Ishikawa (cell line): Measurements from ENCODE around the gene TASP1.

Source experiments
- CEBPB ChIP-seq: IDR thresholded peaks from 2 replicates; pipeline ENCODE4 v1.6.1; 2012
- CREB1 ChIP-seq: IDR thresholded peaks from 2 replicates; pipeline ENCODE4 v1.6.1; 2012; ENCODE audit warnings: low read depth
- EGR1 ChIP-seq: IDR thresholded peaks from 2 replicates; pipeline ENCODE4 v1.6.1; 2012
- EP300 ChIP-seq: IDR thresholded peaks from 2 replicates; pipeline ENCODE4 v1.6.1; 2012; ENCODE audit warnings: borderline replicate concordance
- FOXM1 ChIP-seq: IDR thresholded peaks from 2 replicates; pipeline ENCODE4 v1.6.1; 2012; ENCODE audit warnings: low read depth, borderline replicate concordance
- RAD21 ChIP-seq: IDR thresholded peaks from 2 replicates; pipeline ENCODE4 v1.6.1; 2012; ENCODE audit warnings: low read depth
- REST ChIP-seq: IDR thresholded peaks from 2 replicates; pipeline ENCODE4 v1.6.1; 2012; ENCODE audit warnings: low read depth, mild to moderate bottlenecking
- TAF1 ChIP-seq: IDR thresholded peaks from 2 replicates; pipeline ENCODE4 v1.6.1; 2012; ENCODE audit warnings: low read depth, mild to moderate bottlenecking
- TEAD4 ChIP-seq: IDR thresholded peaks from 2 replicates; pipeline ENCODE4 v1.6.1; 2012
- YY1 ChIP-seq: IDR thresholded peaks from 2 replicates; pipeline ENCODE4 v1.6.1; 2012; ENCODE audit warnings: low read depth
- TF ChIP-seq, protein P1 (sequence below): IDR thresholded peaks from 2 replicates; pipeline ENCODE4 v1.6.1; 2012

DNA sequence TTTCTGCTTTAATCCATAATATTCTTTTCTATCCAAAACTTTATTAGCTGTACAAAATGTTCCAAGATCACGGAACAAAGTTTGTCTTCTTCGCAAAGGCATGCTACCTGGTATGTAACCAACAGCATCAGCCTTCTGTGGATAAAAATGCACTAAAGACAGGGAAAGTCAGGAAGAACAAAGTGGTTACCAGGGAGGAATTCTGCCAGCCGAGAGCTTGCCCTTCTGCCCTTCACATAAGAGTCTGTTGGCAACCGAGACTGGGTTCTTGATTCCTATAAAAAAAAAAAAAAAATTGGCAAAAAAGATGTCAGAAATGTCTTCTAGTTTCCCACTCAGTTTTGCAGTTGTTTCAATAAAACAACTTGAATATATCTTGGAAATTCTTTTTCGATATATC, 58.0 kb downstream of the TASP1 start:
- no peak for TF ChIP-seq REST
- TF ChIP-seq CREB1, result no peak
- no peak for TF ChIP-seq EP300
- TF ChIP-seq, protein P1, sequence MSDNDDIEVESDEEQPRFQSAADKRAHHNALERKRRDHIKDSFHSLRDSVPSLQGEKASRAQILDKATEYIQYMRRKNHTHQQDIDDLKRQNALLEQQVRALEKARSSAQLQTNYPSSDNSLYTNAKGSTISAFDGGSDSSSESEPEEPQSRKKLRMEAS, result no peak
- no peak for TF ChIP-seq EGR1
- TF ChIP-seq TAF1, result no peak
- TF ChIP-seq YY1, result no peak
- TF ChIP-seq RAD21, result no peak
- no peak for TF ChIP-seq CEBPB
- TF ChIP-seq FOXM1, result no peak
- TF ChIP-seq TEAD4, result no peak
